ENCODE results near the gene SERPINC1. TPM values are rescaled to one million over a fixed set of nuclear protein-coding genes. Genes with fewer than 3 reads are reported as not detected.

The SERPINC1 gene
- total RNA-seq, 1 experiment from 2014 or later, result not detected

- DNase-seq, result no peak
- Histone ChIP-seq H3K9me3 (no peaks in the 10 kb centered on the region), H3K4me3 (no peak overlapping the region), H3K36me3 (peaks cover 63% of the 10 kb centered on the region), H3K27me3 (no peaks in the 10 kb centered on the region)
Observed at GRCh38 chr1:173856014-173856413, 61.1 kb downstream of the SERPINC1 start.

Other genes with a start within 250 kb of the SERPINC1 start
- not detected in 2 replicates for gene ANKRD45, start 247.5 kb downstream of the SERPINC1 start, total RNA-seq (2014; rRNA removed; shearing (Covaris generic); ENCODE audit: low replicate concordance)
- 5.0 and 43.7 TPM in 2 replicates for gene KLHL20, start 202.3 kb downstream of the SERPINC1 start, total RNA-seq (2014; rRNA removed; shearing (Covaris generic); ENCODE audit: low replicate concordance)
- 25.8 and 38.4 TPM in 2 replicates for gene DARS2, start 92.7 kb downstream of the SERPINC1 start, total RNA-seq (2014; rRNA removed; shearing (Covaris generic); ENCODE audit: low replicate concordance)
- gene CENPL, start 92.4 kb downstream of the SERPINC1 start, total RNA-seq (2014; rRNA removed; shearing (Covaris generic); ENCODE audit: low replicate concordance), result 35.3 and 148 TPM in 2 replicates
- gene GAS5, start 49.3 kb downstream of the SERPINC1 start, total RNA-seq (2014; rRNA removed; shearing (Covaris generic); ENCODE audit: low replicate concordance), result 531 and 1,049 TPM in 2 replicates
- 3.1 and 3.2 TPM in 2 replicates for gene ZBTB37, start 48.9 kb downstream of the SERPINC1 start, total RNA-seq (2014; rRNA removed; shearing (Covaris generic); ENCODE audit: low replicate concordance)
- gene RC3H1, start 105.0 kb upstream of the SERPINC1 start, total RNA-seq (2014; rRNA removed; shearing (Covaris generic); ENCODE audit: low replicate concordance), result 6.6 and 13.1 TPM in 2 replicates
- gene RABGAP1L, start 242.2 kb upstream of the SERPINC1 start, total RNA-seq (2014; rRNA removed; shearing (Covaris generic); ENCODE audit: low replicate concordance), result 8.9 and 14.8 TPM in 2 replicates

Data from MG63 (cell line).